ENCODE results near the gene LSP1.
A peak's percentile ranks its signal among the peaks of the same experiment; 100 is the strongest.
"Not testable (repeated sequence)": the region's sequence is repeated elsewhere in the genome, so short reads cannot be mapped to it uniquely, and the experiment has no call there.

LSP1 gene

GRCh38 chr11:1938343-1939005, 85.6 kb downstream of the LSP1 start:
- no peaks in the 10 kb centered on the region for H3K9me3 Mint-ChIP-seq
- no peaks in the 10 kb centered on the region for H3K27me3 Mint-ChIP-seq
- no peak overlapping the region for H3K4me3 Mint-ChIP-seq
- no peak overlapping the region for H3K27ac Mint-ChIP-seq
- peaks cover 4% of the 10 kb centered on the region for H3K4me1 Mint-ChIP-seq (ENCODE audit: low read depth)
- no peaks in the 10 kb centered on the region for H3K36me3 Mint-ChIP-seq (ENCODE audit: low read depth)

- Mint-ChIP-seq H3K9me3 (no peaks in the 10 kb centered on the region), H3K4me3 (no peak overlapping the region), H3K36me3 (ENCODE audit: low read depth) (no peaks in the 10 kb centered on the region), H3K27me3 (no peaks in the 10 kb centered on the region), H3K4me1 (ENCODE audit: low read depth) (peaks cover 4% of the 10 kb centered on the region), H3K27ac (peak overlapping the region; percentile 69)
These were observed 86.2 kb downstream of the LSP1 start for GRCh38 chr11:1939006-1939625.

GRCh38 chr11:1939788-1940187, 86.9 kb downstream of the LSP1 start:
- H3K9me3 Mint-ChIP-seq; H3K36me3 Mint-ChIP-seq (ENCODE audit: low read depth); H3K4me1 Mint-ChIP-seq (ENCODE audit: low read depth); H3K27me3 Mint-ChIP-seq; H3K4me3 Mint-ChIP-seq; H3K27ac Mint-ChIP-seq: not testable (repeated sequence)
